H9 (cell line): ENCODE measurements around the gene CRISPLD2. TPM values are rescaled to one million over a fixed set of nuclear protein-coding genes. Genes with fewer than 3 reads are reported as not detected.

ENCODE experiments used
- DNase-seq: peaks from one replicate; pipeline ENCODE4 v3.0.0-alpha.2; 2017
- H2AFZ ChIP-seq: one replicate; pipeline ENCODE4 v1.6.1; 2013; ENCODE audit warnings: mild to moderate bottlenecking, low read length, control low read depth, moderate library complexity
- H2AK5ac ChIP-seq: 2 replicates; pipeline ENCODE4 v1.6.1; 2013; ENCODE audit warnings: low read length, control low read depth, mixed read lengths; ENCODE audit not compliant: insufficient read length
- H2BK120ac ChIP-seq: one replicate; pipeline ENCODE4 v1.6.1; 2013; ENCODE audit warnings: low read depth, mild to moderate bottlenecking, low read length, control low read depth, inconsistent platforms; ENCODE audit not compliant: poor library complexity, severe bottlenecking
- H2BK12ac ChIP-seq: 2 replicates; pipeline ENCODE4 v1.6.1; 2013; ENCODE audit warnings: low read length, control low read depth, mixed read lengths, low read depth; ENCODE audit not compliant: insufficient read length
- H2BK15ac ChIP-seq: 2 replicates; pipeline ENCODE4 v1.6.1; 2013; ENCODE audit warnings: low read depth, low read length, control low read depth
- H2BK20ac ChIP-seq: one replicate; pipeline ENCODE4 v1.6.1; 2013; ENCODE audit warnings: low read depth, mild to moderate bottlenecking, low read length, control low read depth, inconsistent platforms; ENCODE audit not compliant: poor library complexity, severe bottlenecking
- H2BK5ac ChIP-seq: 2 replicates; pipeline ENCODE4 v1.6.1; 2013; ENCODE audit warnings: low read length, control low read depth, mixed read lengths; ENCODE audit not compliant: insufficient read length
- H3K14ac ChIP-seq: 2 replicates; pipeline ENCODE4 v1.6.1; 2013; ENCODE audit warnings: low read length, control low read depth; ENCODE audit not compliant: insufficient read depth
- H3K18ac ChIP-seq: 2 replicates; pipeline ENCODE4 v1.6.1; 2013; ENCODE audit warnings: low read depth, mild to moderate bottlenecking, mixed read lengths, low read length, control low read depth; ENCODE audit not compliant: insufficient read length
- H3K23ac ChIP-seq: 2 replicates; pipeline ENCODE4 v1.6.1; 2013; ENCODE audit warnings: low read length, control low read depth, mixed read lengths, low read depth; ENCODE audit not compliant: insufficient read length
- H3K23me2 ChIP-seq: 2 replicates; pipeline ENCODE4 v1.6.1; 2013; ENCODE audit warnings: low read depth, mild to moderate bottlenecking, mixed read lengths, low read length, control low read depth; ENCODE audit not compliant: insufficient read length, poor library complexity, severe bottlenecking
- H3K27ac ChIP-seq: 2 replicates; pipeline ENCODE4 v1.5.1; 2013; ENCODE audit warnings: low read length, control low read depth, mixed read lengths, low read depth; ENCODE audit not compliant: insufficient read length
- H3K27me3 ChIP-seq: 2 replicates; pipeline ENCODE4 v1.6.1; 2013; ENCODE audit warnings: low read length, control low read depth, inconsistent platforms; ENCODE audit not compliant: insufficient read depth
- H3K4ac ChIP-seq: 2 replicates; pipeline ENCODE4 v1.6.1; 2013; ENCODE audit warnings: low read depth, mild to moderate bottlenecking, control low read depth, inconsistent platforms, low read length, moderate library complexity
- H3K4me1 ChIP-seq: 2 replicates; pipeline ENCODE4 v1.6.1; 2013; ENCODE audit warnings: low read length, control low read depth, inconsistent platforms; ENCODE audit not compliant: insufficient read depth
- H3K4me2 ChIP-seq: 2 replicates; pipeline ENCODE4 v1.6.1; 2013; ENCODE audit warnings: low read length, control low read depth, mixed read lengths; ENCODE audit not compliant: insufficient read length, insufficient read depth
- H3K56ac ChIP-seq: 2 replicates; pipeline ENCODE4 v1.6.1; 2013; ENCODE audit warnings: low read depth, mild to moderate bottlenecking, mixed read lengths, low read length, control low read depth; ENCODE audit not compliant: insufficient read length
- H3K79me1 ChIP-seq: 2 replicates; pipeline ENCODE4 v1.6.1; 2013; ENCODE audit warnings: low read depth, mild to moderate bottlenecking, moderate library complexity, low read length, control low read depth, inconsistent platforms; ENCODE audit not compliant: insufficient read depth, poor library complexity, severe bottlenecking
- H3K79me2 ChIP-seq: 2 replicates; pipeline ENCODE4 v1.6.1; 2013; ENCODE audit warnings: low read length, control low read depth, inconsistent platforms; ENCODE audit not compliant: insufficient read depth
- H3K9ac ChIP-seq: 2 replicates; pipeline ENCODE4 v1.6.1; 2013; ENCODE audit warnings: low read length, control low read depth, mixed read lengths; ENCODE audit not compliant: insufficient read length; ENCODE audit errors: extremely low read depth
- H3K9me3 ChIP-seq: one replicate; pipeline ENCODE4 v1.6.1; 2013; ENCODE audit warnings: low read depth, low read length, inconsistent platforms; ENCODE audit not compliant: control insufficient read depth
- H3T11ph ChIP-seq: one replicate; pipeline ENCODE4 v1.6.1; 2013; ENCODE audit warnings: mild to moderate bottlenecking, low read length, control low read depth, inconsistent platforms
- H4K20me1 ChIP-seq: one replicate; pipeline ENCODE4 v1.6.1; 2013; ENCODE audit not compliant: control insufficient read depth, insufficient read length, insufficient read depth
- H4K5ac ChIP-seq: 2 replicates; pipeline ENCODE4 v1.6.1; 2013; ENCODE audit warnings: low read depth, mild to moderate bottlenecking, mixed read lengths, low read length, control low read depth; ENCODE audit not compliant: insufficient read length
- H4K8ac ChIP-seq: replicated peaks from 2 replicates; pipeline ENCODE4 v1.6.1; 2013; ENCODE audit warnings: low read length, control low read depth, mixed read lengths, low read depth; ENCODE audit not compliant: insufficient read length
- H4K91ac ChIP-seq: 2 replicates; pipeline ENCODE4 v1.6.1; 2013; ENCODE audit warnings: low read depth, mild to moderate bottlenecking, moderate library complexity, mixed read lengths, low read length, control low read depth; ENCODE audit not compliant: insufficient read length
- H3K27ac Mint-ChIP-seq, 3 experiments: 2 replicates in 2 of 3; 3 replicates in 1 of 3; pipeline ENCODE4 v1.8.0; 2020 to 2021; ENCODE audit warnings: mixed read lengths in 3 of 3, mild to moderate bottlenecking in 1 of 3, moderate library complexity in 1 of 3
- H3K27me3 Mint-ChIP-seq: 2 replicates; pipeline ENCODE4 v1.8.0; 2021; ENCODE audit warnings: low read depth, mild to moderate bottlenecking, moderate library complexity, mixed read lengths
- H3K36me3 Mint-ChIP-seq, 3 experiments: 2 replicates in 2 of 3; 3 replicates in 1 of 3; pipeline ENCODE4 v1.8.0; 2020 to 2021; ENCODE audit warnings: low read depth in 3 of 3, mixed read lengths in 3 of 3; ENCODE audit not compliant: insufficient read depth in 1 of 3
- H3K4me1 Mint-ChIP-seq, 2 experiments: 2 replicates each; pipeline ENCODE4 v1.8.0; 2020; ENCODE audit warnings: mixed read lengths in 2 of 2
- H3K4me3 Mint-ChIP-seq, 2 experiments: 2 replicates in 1 of 2; 3 replicates in 1 of 2; pipeline ENCODE4 v1.8.0; 2020 to 2021; ENCODE audit warnings: mild to moderate bottlenecking in 2 of 2, mixed read lengths in 2 of 2, moderate library complexity in 1 of 2
- H3K9me3 Mint-ChIP-seq, 2 experiments: 2 replicates in 1 of 2; 3 replicates in 1 of 2; pipeline ENCODE4 v1.8.0; 2020; ENCODE audit warnings: mild to moderate bottlenecking in 2 of 2, mixed read lengths in 2 of 2, moderate library complexity in 1 of 2
- WGBS: extraction: QIAGEN DNeasy Blood & Tissue Kit; methylation state at CpG from one replicate; pipeline ENCODE4 v1.1.7; 2013; ENCODE audit warnings: missing lambda C conversion rate, low lambda C conversion rate, mixed read lengths; ENCODE audit not compliant: insufficient read length; ENCODE audit errors: extremely low coverage; 5-methylcytosine and 5-hydroxymethylcytosine counted together
- total RNA-seq: library from RNA; stranded (reverse); gene quantifications from 2 replicates; pipeline ENCODE4 v1.2.1, GENCODE V29; 2021
- TF ChIP-seq, protein P1 (sequence below): fragments of 200-600 bp; sonication (generic); conservative IDR thresholded peaks from 3 replicates; pipeline ENCODE4 v1.8.0; 2021; ENCODE audit warnings: antibody characterized with exemption, mild to moderate bottlenecking

The CRISPLD2 gene
- total RNA-seq, 1 experiment from 2014 or later: 2.3 TPM

DNA sequence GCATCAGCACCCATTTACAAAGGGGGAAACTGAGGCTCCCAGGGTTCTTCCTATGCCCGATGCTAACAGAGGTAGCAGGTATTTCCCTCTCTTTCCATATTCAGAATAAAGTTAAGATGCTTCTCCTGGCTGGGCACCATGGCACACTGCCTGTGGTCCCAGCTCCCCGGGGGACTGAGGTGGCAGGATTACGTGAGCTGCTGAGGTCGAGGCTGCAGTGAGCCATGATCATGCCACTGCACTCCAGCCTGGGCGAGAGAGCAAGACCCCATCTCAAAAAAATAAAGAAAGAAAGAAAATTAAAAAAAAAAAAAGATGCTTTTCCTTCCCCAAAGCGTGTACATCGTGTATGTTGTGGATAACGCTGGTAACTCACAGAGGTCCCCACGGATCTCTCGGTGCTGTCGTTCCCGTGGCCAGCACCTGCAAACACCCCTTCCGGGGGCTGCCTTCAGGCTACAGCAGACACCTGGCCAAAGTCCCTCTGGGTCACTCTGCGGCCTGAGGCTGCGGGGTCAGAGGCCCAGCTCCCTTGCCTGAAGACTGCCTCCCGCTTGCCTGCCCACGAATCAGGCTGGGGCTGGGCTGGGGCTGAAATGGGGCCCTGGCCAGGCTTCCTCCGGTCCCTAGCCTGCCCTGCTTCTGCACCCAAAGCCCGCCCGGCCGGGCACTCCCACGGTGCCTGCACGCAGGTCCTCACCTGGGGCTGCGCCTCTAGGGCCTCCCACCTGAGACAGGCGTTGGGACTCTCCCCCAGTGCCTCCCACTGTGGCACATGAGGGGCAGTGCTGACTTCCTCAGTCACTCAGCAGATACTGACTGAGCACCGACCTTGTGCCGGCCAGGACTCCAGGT is 128.4 kb downstream of the CRISPLD2 start:
- Mint-ChIP-seq H3K27me3 (peaks cover 3% of the 10 kb centered on the region), H3K4me1 (peaks cover 0 to 2% of the 10 kb centered on the region in 2 experiments; a peak in 1 of 4 replicates), H3K9me3 (no peaks in the 10 kb centered on the region; a peak in 1 of 5 replicates), H3K4me3 (no peak overlapping the region), H3K36me3 (no peaks in the 10 kb centered on the region), H3K27ac (no peak overlapping the region)
- Histone ChIP-seq H3K4ac (no peak overlapping the region), H3K18ac (no peak overlapping the region), H3K4me1 (no peaks in the 10 kb centered on the region), H2BK15ac (no peak overlapping the region), H3K27me3 (no peaks in the 10 kb centered on the region), H3K14ac (no peak overlapping the region; the same call in 1 of the 2 replicates), H2BK12ac (no peak overlapping the region), H3K9me3 (no peaks in the 10 kb centered on the region), H3K4me2 (no peak overlapping the region), H3K27ac (no peak overlapping the region), H3K79me2 (no peaks in the 10 kb centered on the region), H2BK20ac (no peak overlapping the region), H2BK5ac (no peak overlapping the region), H2AFZ (no peak overlapping the region), H3K56ac (no peak overlapping the region), H4K20me1 (no peaks in the 10 kb centered on the region), H4K8ac (no peak overlapping the region), H3K9ac (no peak overlapping the region), H4K91ac (no peak overlapping the region), H3K79me1 (no peaks in the 10 kb centered on the region), H3T11ph (no peak overlapping the region), H3K23me2 (no peaks in the 10 kb centered on the region), H2BK120ac (no peak overlapping the region), H4K5ac (no peak overlapping the region), H2AK5ac (no peak overlapping the region), H3K23ac (no peak overlapping the region)
- no peak for DNase-seq
- no CpG with 5 or more reads among the region's 27 CpGs for WGBS
- TF ChIP-seq, protein P1, sequence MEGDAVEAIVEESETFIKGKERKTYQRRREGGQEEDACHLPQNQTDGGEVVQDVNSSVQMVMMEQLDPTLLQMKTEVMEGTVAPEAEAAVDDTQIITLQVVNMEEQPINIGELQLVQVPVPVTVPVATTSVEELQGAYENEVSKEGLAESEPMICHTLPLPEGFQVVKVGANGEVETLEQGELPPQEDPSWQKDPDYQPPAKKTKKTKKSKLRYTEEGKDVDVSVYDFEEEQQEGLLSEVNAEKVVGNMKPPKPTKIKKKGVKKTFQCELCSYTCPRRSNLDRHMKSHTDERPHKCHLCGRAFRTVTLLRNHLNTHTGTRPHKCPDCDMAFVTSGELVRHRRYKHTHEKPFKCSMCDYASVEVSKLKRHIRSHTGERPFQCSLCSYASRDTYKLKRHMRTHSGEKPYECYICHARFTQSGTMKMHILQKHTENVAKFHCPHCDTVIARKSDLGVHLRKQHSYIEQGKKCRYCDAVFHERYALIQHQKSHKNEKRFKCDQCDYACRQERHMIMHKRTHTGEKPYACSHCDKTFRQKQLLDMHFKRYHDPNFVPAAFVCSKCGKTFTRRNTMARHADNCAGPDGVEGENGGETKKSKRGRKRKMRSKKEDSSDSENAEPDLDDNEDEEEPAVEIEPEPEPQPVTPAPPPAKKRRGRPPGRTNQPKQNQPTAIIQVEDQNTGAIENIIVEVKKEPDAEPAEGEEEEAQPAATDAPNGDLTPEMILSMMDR: no peak
